GM12878 (cell line): ENCODE measurements around the gene RAB3B. TPM values are rescaled to one million over a fixed set of nuclear protein-coding genes. Genes with fewer than 3 reads are reported as not detected.
"Not testable (repeated sequence)": the region's sequence is repeated elsewhere in the genome, so short reads cannot be mapped to it uniquely, and the experiment has no call there.

Experiments
- ATAC-seq: fragments of 200-7000 bp; cut with Tn5 transposase; 3 replicates; pipeline ENCODE4 v1.9.1; 2020; ENCODE audit warnings: mild to moderate bottlenecking, moderate library complexity
- BruUV-seq: library from RNA; stranded (reverse); fragments of 400-500 nt; replicated peaks from 2 replicates; lab custom pipeline; 2021; lab: Mats Ljungman, UMichigan
- CTCF ChIA-PET: fragments of 300-600 bp; sonication (Branson Sonifier 250); formaldehyde crosslinking; extraction: SDS; loops from one replicate; lab custom pipeline; 2021; ENCODE audit warnings: inconsistent platforms; lab: Yijun Ruan, JAX
- POLR2A ChIA-PET: fragments of 350-600 bp; formaldehyde crosslinking; extraction: SDS; loops from one replicate; lab custom pipeline; 2021; ENCODE audit warnings: inconsistent platforms; lab: Charles Lee
- RAD21 ChIA-PET: fragments of 300-600 bp; sonication (Branson Sonifier 250); formaldehyde crosslinking; loops from one replicate; lab custom pipeline; 2023; ENCODE audit warnings: antibody characterized with exemption; ENCODE audit not compliant: unreplicated experiment; lab: Charles Lee
- SMC1A ChIA-PET: fragments of 300-600 bp; sonication (Branson Sonifier 250); formaldehyde crosslinking; loops from one replicate; lab custom pipeline; 2023; ENCODE audit not compliant: unreplicated experiment, uncharacterized antibody; lab: Charles Lee
- DNase-seq: peaks from one replicate; pipeline ENCODE4 v3.0.0-alpha.2; 2011; ENCODE audit warnings: low read depth, low spot score
- FAIRE-seq: peaks from 3 replicates; lab custom pipeline; 2011; peaks lifted over from hg19 to GRCh38; lab: Jason Lieb, UNC
- H2AFZ ChIP-seq: 2 replicates; pipeline ENCODE4 v1.6.0; 2011; ENCODE audit warnings: low read depth, low read length, control low read depth; ENCODE audit not compliant: control insufficient read depth
- H3K27ac ChIP-seq: 2 replicates; pipeline ENCODE4 v1.5.1; 2011; ENCODE audit warnings: control low read depth; ENCODE audit not compliant: control insufficient read depth, insufficient read depth
- H3K27me3 ChIP-seq, 2 experiments: replicated peaks in 1 of 2; 2 replicates each; pipeline versions ENCODE4 v1.6.0 to v1.6.1; 2011; ENCODE audit warnings: low read length in 1 of 2; ENCODE audit not compliant: control insufficient read depth in 2 of 2, insufficient read depth in 2 of 2
- H3K36me3 ChIP-seq, 2 experiments: 2 replicates each; pipeline ENCODE4 v1.5.1; 2011; ENCODE audit warnings: low read length in 1 of 2; ENCODE audit not compliant: control insufficient read depth in 2 of 2, insufficient read depth in 2 of 2
- H3K4me1 ChIP-seq: 2 replicates; pipeline ENCODE4 v1.6.1; 2011; ENCODE audit warnings: mild to moderate bottlenecking, low read length, moderate library complexity, mixed read lengths; ENCODE audit not compliant: control insufficient read depth, insufficient read depth
- H3K4me2 ChIP-seq: 2 replicates; pipeline ENCODE4 v1.6.0; 2011; ENCODE audit warnings: control low read depth; ENCODE audit not compliant: control insufficient read depth, insufficient read depth
- H3K4me3 ChIP-seq: fragments of 200-600 bp; sonication (generic); 2 replicates; pipeline ENCODE4 v1.5.1; 2016
- H3K79me2 ChIP-seq: 2 replicates; pipeline ENCODE4 v1.6.0; 2011; ENCODE audit warnings: low read length; ENCODE audit not compliant: control insufficient read depth, insufficient read depth
- H3K9ac ChIP-seq: 2 replicates; pipeline ENCODE4 v1.8.0; 2011; ENCODE audit warnings: low read length, control low read depth, mixed read lengths; ENCODE audit not compliant: control insufficient read depth, insufficient read depth
- H3K9me3 ChIP-seq: replicated peaks from 3 replicates; pipeline ENCODE4 v1.5.1; 2011; ENCODE audit warnings: mild to moderate bottlenecking, low read length; ENCODE audit not compliant: control insufficient read depth, insufficient read depth
- H4K20me1 ChIP-seq: 2 replicates; pipeline ENCODE4 v1.6.0; 2011; ENCODE audit not compliant: control insufficient read depth, insufficient read depth
- CHD2 ChIP-seq: IDR thresholded peaks from 2 replicates; pipeline ENCODE4 v1.6.1; 2011; ENCODE audit warnings: low read depth, low read length, improper control_type of control experiment, borderline replicate concordance
- MYC ChIP-seq: IDR thresholded peaks from 2 replicates; pipeline ENCODE4 v1.6.1; 2011; ENCODE audit warnings: mild to moderate bottlenecking, low read length, moderate library complexity, inconsistent platforms; ENCODE audit not compliant: insufficient read depth, insufficient replicate concordance, insufficient read length, severe bottlenecking
- RB1 ChIP-seq: fragments of 450-650 bp; formaldehyde crosslinking; IDR thresholded peaks from 2 replicates; pipeline ENCODE4 v1.6.1; 2017; ENCODE audit warnings: mild to moderate bottlenecking, borderline replicate concordance
- STAT3 ChIP-seq: IDR thresholded peaks from 2 replicates; pipeline ENCODE4 v1.6.1; 2011; ENCODE audit warnings: low read depth, low read length, improper control_type of control experiment
- WGBS: methylation state at CpG from one replicate; pipeline ENCODE4 v1.1.6; 2016; ENCODE audit warnings: low lambda C conversion rate; ENCODE audit not compliant: insufficient replicate concordance, insufficient coverage; ENCODE audit errors: missing lambda C conversion rate; 5-methylcytosine and 5-hydroxymethylcytosine counted together
- in situ Hi-C: fragments of 300-500 bp; cut with MboI; formaldehyde crosslinking; loops from 9 replicates; pipeline ENCODE4 v1.14.3; 2018; ENCODE audit warnings: mixed read lengths
- intact Hi-C: fragments of 100-400 bp; cut with micrococcal nuclease; formaldehyde crosslinking; loops from one replicate; pipeline ENCODE4 v1.14.2; 2022; ENCODE audit not compliant: unreplicated experiment
- polyA plus RNA-seq, 11 experiments: library from polyadenylated mRNA; depleted of rRNA in 4 of 11; unstranded in 6 of 11; stranded (reverse) in 5 of 11; fragments of >200 nt; fragmentation: Nextera tagmentation in 4 of 11; fragmentation: Illumina TruSeq in 1 of 11; extraction: Ambion mirVana in 4 of 11; extraction: Trizol in 1 of 11; gene quantifications; 1 replicate in 1 of 11; 2 replicates in 10 of 11; pipeline versions ENCODE4 v1.2.1 to v1.2.3, GENCODE V29; 2011 to 2016; ENCODE audit warnings: inconsistent platforms in 2 of 11, missing spikeins in 2 of 11, low read depth in 1 of 11
- total RNA-seq, 4 experiments: library from RNA; depleted of rRNA in 3 of 4; stranded (reverse); fragments of >200 nt in 3 of 4; fragmentation: Illumina TruSeq in 1 of 4; extraction: Trizol in 1 of 4; gene quantifications; 2 replicates each; pipeline versions ENCODE4 v1.2.1 to v1.2.3, GENCODE V29; 2013 to 2021

The RAB3B gene
- total and polyA plus RNA-seq, 10 of the 15 experiments (the other 5 are each of a cell fraction or from before 2014, with no cell fraction given): 0.05 to 0.32 (median 0.24) TPM

DNA sequence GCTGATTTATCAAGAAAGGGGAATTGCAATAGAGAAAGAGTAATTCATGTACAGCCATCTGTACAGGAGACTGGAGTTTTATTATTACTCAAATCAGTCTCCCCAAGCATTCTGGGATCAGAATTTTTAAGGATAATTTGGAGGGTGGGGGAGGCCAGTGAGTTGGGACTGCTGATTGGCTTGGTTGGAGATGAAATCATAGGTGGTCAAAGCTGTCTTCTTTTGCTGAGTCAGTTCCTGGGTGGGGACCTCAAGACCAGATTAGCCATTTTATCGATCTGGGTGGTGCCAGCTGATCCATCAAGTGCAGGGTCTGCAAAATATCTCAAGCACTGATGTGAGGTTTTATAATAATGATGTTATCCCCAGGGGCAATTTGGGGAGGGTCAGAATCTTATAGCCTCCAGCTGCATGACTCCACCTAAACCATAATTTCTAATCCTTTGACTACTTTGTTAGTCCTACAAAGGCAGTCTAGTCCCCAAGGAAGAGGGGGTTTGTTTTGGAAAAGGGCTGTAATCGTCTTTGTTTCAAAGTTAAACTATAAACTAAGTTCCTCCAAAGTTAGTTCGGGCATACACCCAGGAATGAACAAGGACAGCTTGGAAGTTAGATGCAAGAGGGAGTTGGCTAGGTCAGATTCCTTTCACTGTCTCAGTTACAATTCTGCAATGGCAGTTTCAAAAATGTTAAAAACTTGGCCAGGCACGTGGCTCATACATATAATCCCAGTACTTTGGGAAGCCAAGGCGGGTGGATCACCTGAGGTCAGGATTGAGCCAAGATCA lies 16.9 kb upstream of the RAB3B start:
- WGBS: 23% methylated on average over 5 of the region's 5 CpGs
- TF ChIP-seq RB1 (no peak), CHD2 (no peak), MYC (no peak), STAT3 (no peak)
- DNase-seq: no peak
- H2AFZ ChIP-seq: no peak overlapping the region
- BruUV-seq: no TSS peak
- no peaks in the 10 kb centered on the region for H4K20me1 ChIP-seq
- in situ Hi-C loops (no loop called here), intact Hi-C loops (no loop called here)
- ChIA-PET RAD21 (no interaction called here), POLR2A (no interaction called here), CTCF (interaction anchor here (12.2 kb wide), 1 partner anchor 109 kb away, joined by 177 read pairs; no protein-coding TSS in a partner anchor), SMC1A (interaction anchor here (0.8 kb wide), 1 partner anchor 32 kb away, joined by 3 read pairs; no protein-coding TSS in a partner anchor)
- FAIRE-seq: no peak
- no peaks in the 10 kb centered on the region for H3K9me3 ChIP-seq
- H3K36me3 ChIP-seq: no peaks in the 10 kb centered on the region
- no peaks in the 10 kb centered on the region for H3K4me1 ChIP-seq
- no peak overlapping the region for H3K27ac ChIP-seq
- H3K79me2 ChIP-seq: no peaks in the 10 kb centered on the region
- no peaks in the 10 kb centered on the region for H3K27me3 ChIP-seq
- H3K4me3 ChIP-seq: no peak overlapping the region
- H3K4me2 ChIP-seq: no peak overlapping the region
- H3K9ac ChIP-seq: no peak overlapping the region
- no peak for ATAC-seq

DNA sequence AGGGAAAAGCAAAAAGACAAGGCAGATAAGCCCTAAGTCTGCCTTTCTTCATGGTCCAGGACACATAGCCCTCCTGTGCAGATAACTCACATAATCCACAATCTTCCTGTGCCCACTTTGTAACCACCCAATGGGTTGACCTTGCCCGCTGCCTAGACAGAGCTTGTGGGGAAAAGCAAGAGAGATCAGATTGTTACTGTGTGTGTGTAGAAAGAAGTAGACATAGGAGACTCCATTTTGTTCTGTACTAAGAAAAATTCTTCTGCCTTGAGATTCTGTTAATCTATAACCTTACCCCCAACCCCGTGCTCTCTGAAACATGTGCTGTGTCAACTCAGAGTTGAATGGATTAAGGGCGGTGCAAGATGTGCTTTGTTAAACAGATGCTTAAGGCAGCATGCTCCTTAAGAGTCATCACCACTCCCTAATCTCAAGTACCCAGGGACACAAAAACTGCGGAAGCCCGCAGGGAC lies 15.6 kb upstream of the RAB3B start:
- H3K4me1 ChIP-seq, H3K4me3 ChIP-seq, intact Hi-C loops, H2AFZ ChIP-seq, in situ Hi-C loops, ATAC-seq, H3K36me3 ChIP-seq, H3K9ac ChIP-seq, DNase-seq, H3K27ac ChIP-seq, H4K20me1 ChIP-seq, BruUV-seq, H3K9me3 ChIP-seq, FAIRE-seq, POLR2A ChIA-PET, H3K4me2 ChIP-seq, H3K27me3 ChIP-seq, H3K79me2 ChIP-seq: not testable (repeated sequence)
- ChIA-PET CTCF (interaction anchor here (1.5 to 12.2 kb wide), 2 partner anchors 43 to 108 kb away, joined by 4 to 177 read pairs; no protein-coding TSS in a partner anchor), SMC1A (interaction anchor here (1.1 to 3.6 kb wide), 3 partner anchors 56 to 120 kb away, joined by 3 to 21 read pairs (median 3); no protein-coding TSS in a partner anchor), RAD21 (interaction anchor here (1.7 kb wide), 1 partner anchor 109 kb away, joined by 11 read pairs; no protein-coding TSS in a partner anchor)
- WGBS: 28% methylated on average over 5 of the region's 5 CpGs

- H3K9ac ChIP-seq, H3K4me2 ChIP-seq, H3K79me2 ChIP-seq, POLR2A ChIA-PET, H3K4me1 ChIP-seq, H3K36me3 ChIP-seq, H4K20me1 ChIP-seq, BruUV-seq, DNase-seq, intact Hi-C loops, FAIRE-seq, ATAC-seq, in situ Hi-C loops, H2AFZ ChIP-seq, H3K27me3 ChIP-seq, H3K27ac ChIP-seq, H3K9me3 ChIP-seq, H3K4me3 ChIP-seq: not testable (repeated sequence)
- RAD21 ChIA-PET: interaction anchor here (1.7 kb wide), 1 partner anchor 108 kb away, joined by 11 read pairs; no protein-coding TSS in a partner anchor
- CTCF ChIA-PET: interaction anchor here (1.0 to 12.2 kb wide), 5 partner anchors 21 to 107 kb away, joined by 3 to 177 read pairs (median 4); no protein-coding TSS in a partner anchor
- WGBS: 26% methylated on average over 3 of the region's 3 CpGs
- SMC1A ChIA-PET: interaction anchor here (1.1 to 3.6 kb wide), 3 partner anchors 55 to 120 kb away, joined by 3 to 21 read pairs (median 3); no protein-coding TSS in a partner anchor
Measured at GRCh38 chr1:52005548-52005947, 15.0 kb upstream of the RAB3B start.
